GM21390 (cell line): ENCODE data around the gene RARS1.
A peak's percentile ranks its signal among the peaks of the same experiment; 100 is the strongest.
"Not testable (repeated sequence)": the region's sequence is repeated elsewhere in the genome, so short reads cannot be mapped to it uniquely, and the experiment has no call there.

Experiments
- ATAC-seq: cut with Tn5 transposase; IDR thresholded peaks from one replicate; pipeline ENCODE4 v1.9.1; 2021; ENCODE audit not compliant: unreplicated experiment

Gene RARS1

GRCh38 chr5:168480601-168481000 lies 5.7 kb upstream of the RARS1 start:
- ATAC-seq, result no peak

- peak; percentile 95 for ATAC-seq
These were observed 4.9 kb upstream of the RARS1 start for GRCh38 chr5:168481330-168481788.

- ATAC-seq, result no peak
These were observed 3.9 kb upstream of the RARS1 start for GRCh38 chr5:168482361-168482760.

GRCh38 chr5:168489059-168489458 lies 2.8 kb downstream of the RARS1 start:
- ATAC-seq, result no peak

- ATAC-seq, result no peak
These were observed 7.8 kb downstream of the RARS1 start for GRCh38 chr5:168494057-168494555.

- no peak for ATAC-seq
These were observed 16.4 kb downstream of the RARS1 start for GRCh38 chr5:168502563-168503237.

GRCh38 chr5:168513861-168514428 lies 27.7 kb downstream of the RARS1 start:
- ATAC-seq, result no peak

GRCh38 chr5:168525856-168526255 lies 39.6 kb downstream of the RARS1 start:
- ATAC-seq, result no peak

- no peak for ATAC-seq
These were observed 41.6 kb downstream of the RARS1 start for GRCh38 chr5:168527756-168528295.

GRCh38 chr5:168528521-168529373 lies 42.5 kb downstream of the RARS1 start, which contains the start of gene FBLL1:
Gene FBLL1, plus strand, starts transcription at chr5:168529305. Its CDS starts 200 bp downstream, at chr5:168529505.
- ATAC-seq, result no peak

GRCh38 chr5:168529374-168530234 lies 43.3 kb downstream of the RARS1 start:
- no peak for ATAC-seq

- ATAC-seq, result no peak
These were observed 44.4 kb downstream of the RARS1 start for GRCh38 chr5:168530621-168531150.

GRCh38 chr5:168531191-168531590 lies 44.9 kb downstream of the RARS1 start:
- ATAC-seq, result no peak

- no peak for ATAC-seq
These were observed 46.0 kb downstream of the RARS1 start for GRCh38 chr5:168531987-168532864.

- not testable (repeated sequence) for ATAC-seq
These were observed 48.1 kb downstream of the RARS1 start for GRCh38 chr5:168534351-168534750.

GRCh38 chr5:168537176-168537575 lies 50.9 kb downstream of the RARS1 start:
- no peak for ATAC-seq

- no peak for ATAC-seq
These were observed 63.3 kb downstream of the RARS1 start for GRCh38 chr5:168549554-168549953.

- ATAC-seq, result no peak
These were observed 64.4 kb downstream of the RARS1 start for GRCh38 chr5:168550656-168551055.

GRCh38 chr5:168552146-168552545 lies 65.9 kb downstream of the RARS1 start:
- no peak for ATAC-seq
